Measurements from ENCODE around the gene SCGN. TPM values are rescaled to one million over a fixed set of nuclear protein-coding genes. Genes with fewer than 3 reads are reported as not detected.
A peak's percentile ranks its signal among the peaks of the same experiment; 100 is the strongest.

The SCGN gene
- total and polyA plus RNA-seq, 2 donors, result 0.90 to 2.1 TPM

GRCh38 chr6:25617997-25618396 is 34.0 kb upstream of the SCGN start:
- WGBS, result over 99% methylated on average over 2 of the region's 2 CpGs
- no peaks in the 10 kb centered on the region for H3K36me3 ChIP-seq (ENCODE audit: control insufficient read depth in 2 of 2, insufficient read depth in 2 of 2, low read length in 1 of 2)
- no peaks in the 10 kb centered on the region for H3K4me1 ChIP-seq (ENCODE audit: control insufficient read depth in 2 of 2, insufficient read depth in 2 of 2, low read length in 2 of 2)
- DNase-seq (ENCODE audit: low read depth in 6 of 9, low spot score in 9 of 9), result no peak
- H3K27me3 ChIP-seq (ENCODE audit: control insufficient read depth in 2 of 2, insufficient read depth in 1 of 2, low read length in 1 of 2), result no peaks in the 10 kb centered on the region
- H3K27ac ChIP-seq (ENCODE audit: low read depth in 1 of 2, low read length in 1 of 2), result no peak overlapping the region
- H3K4me3 ChIP-seq (ENCODE audit: low read length in 2 of 2), result no peak overlapping the region
- H3K9me3 ChIP-seq (ENCODE audit: control insufficient read depth in 2 of 2, insufficient read depth in 1 of 2, low read length in 1 of 2), result no peaks in the 10 kb centered on the region

- no peak overlapping the region for H3K4me3 ChIP-seq (ENCODE audit: low read length in 2 of 2)
- 79% methylated on average over 4 of the region's 4 CpGs for WGBS
- DNase-seq (ENCODE audit: low read depth in 6 of 9, low spot score in 9 of 9), result no peak
- no peaks in the 10 kb centered on the region for H3K9me3 ChIP-seq (ENCODE audit: control insufficient read depth in 2 of 2, insufficient read depth in 1 of 2, low read length in 1 of 2)
- H3K36me3 ChIP-seq (ENCODE audit: control insufficient read depth in 2 of 2, insufficient read depth in 2 of 2, low read length in 1 of 2), result no peaks in the 10 kb centered on the region
- no peak overlapping the region for H3K27ac ChIP-seq (ENCODE audit: low read depth in 1 of 2, low read length in 1 of 2)
- no peaks in the 10 kb centered on the region for H3K4me1 ChIP-seq (ENCODE audit: control insufficient read depth in 2 of 2, insufficient read depth in 2 of 2, low read length in 2 of 2)
- no peaks in the 10 kb centered on the region for H3K27me3 ChIP-seq (ENCODE audit: control insufficient read depth in 2 of 2, insufficient read depth in 1 of 2, low read length in 1 of 2)
These were observed 32.8 kb upstream of the SCGN start for GRCh38 chr6:25619217-25619616.

GRCh38 chr6:25620391-25620790 is 31.6 kb upstream of the SCGN start:
- no peak for DNase-seq (ENCODE audit: low read depth in 6 of 9, low spot score in 9 of 9)
- Histone ChIP-seq H3K27ac (ENCODE audit: low read depth in 1 of 2, low read length in 1 of 2) (no peak overlapping the region), H3K4me3 (ENCODE audit: low read length in 2 of 2) (no peak overlapping the region), H3K36me3 (ENCODE audit: control insufficient read depth in 2 of 2, insufficient read depth in 2 of 2, low read length in 1 of 2) (no peaks in the 10 kb centered on the region), H3K4me1 (ENCODE audit: control insufficient read depth in 2 of 2, insufficient read depth in 2 of 2, low read length in 2 of 2) (no peaks in the 10 kb centered on the region), H3K9me3 (ENCODE audit: control insufficient read depth in 2 of 2, insufficient read depth in 1 of 2, low read length in 1 of 2) (no peaks in the 10 kb centered on the region), H3K27me3 (ENCODE audit: control insufficient read depth in 2 of 2, insufficient read depth in 1 of 2, low read length in 1 of 2) (no peaks in the 10 kb centered on the region)
- 95% methylated on average over 2 of the region's 2 CpGs for WGBS

GRCh38 chr6:25623065-25623464 is 28.9 kb upstream of the SCGN start:
- H3K27me3 ChIP-seq (ENCODE audit: control insufficient read depth in 2 of 2, insufficient read depth in 1 of 2, low read length in 1 of 2), result no peaks in the 10 kb centered on the region
- WGBS, result 94% methylated on average over 1 of the region's 1 CpG
- no peak overlapping the region for H3K27ac ChIP-seq (ENCODE audit: low read depth in 1 of 2, low read length in 1 of 2)
- H3K4me3 ChIP-seq (ENCODE audit: low read length in 2 of 2), result no peak overlapping the region
- no peaks in the 10 kb centered on the region for H3K4me1 ChIP-seq (ENCODE audit: control insufficient read depth in 2 of 2, insufficient read depth in 2 of 2, low read length in 2 of 2)
- DNase-seq (ENCODE audit: low read depth in 6 of 9, low spot score in 9 of 9), result no peak
- no peaks in the 10 kb centered on the region for H3K36me3 ChIP-seq (ENCODE audit: control insufficient read depth in 2 of 2, insufficient read depth in 2 of 2, low read length in 1 of 2)
- H3K9me3 ChIP-seq (ENCODE audit: control insufficient read depth in 2 of 2, insufficient read depth in 1 of 2, low read length in 1 of 2), result no peaks in the 10 kb centered on the region

- Histone ChIP-seq H3K27ac (ENCODE audit: low read depth in 1 of 2, low read length in 1 of 2) (no peak overlapping the region), H3K9me3 (ENCODE audit: control insufficient read depth in 2 of 2, insufficient read depth in 1 of 2, low read length in 1 of 2) (no peaks in the 10 kb centered on the region), H3K4me3 (ENCODE audit: low read length in 2 of 2) (no peak overlapping the region), H3K27me3 (ENCODE audit: control insufficient read depth in 2 of 2, insufficient read depth in 1 of 2, low read length in 1 of 2) (no peaks in the 10 kb centered on the region), H3K4me1 (ENCODE audit: control insufficient read depth in 2 of 2, insufficient read depth in 2 of 2, low read length in 2 of 2) (no peaks in the 10 kb centered on the region), H3K36me3 (ENCODE audit: control insufficient read depth in 2 of 2, insufficient read depth in 2 of 2, low read length in 1 of 2) (no peaks in the 10 kb centered on the region)
- WGBS, result 58% methylated on average over 1 of the region's 1 CpG
- peak in 1 of 9 donors; percentile 31 for DNase-seq (ENCODE audit: low read depth in 6 of 9, low spot score in 9 of 9)
These were observed 28.1 kb upstream of the SCGN start for GRCh38 chr6:25623879-25624278.

- WGBS, result 90% methylated on average over 3 of the region's 3 CpGs
These were observed 25.0 kb upstream of the SCGN start for GRCh38 chr6:25627001-25627400.

GRCh38 chr6:25628471-25629197 is 23.4 kb upstream of the SCGN start:
- Histone ChIP-seq H3K9me3 (ENCODE audit: control insufficient read depth in 2 of 2, insufficient read depth in 1 of 2, low read length in 1 of 2) (no peaks in the 10 kb centered on the region), H3K36me3 (ENCODE audit: control insufficient read depth in 2 of 2, insufficient read depth in 2 of 2, low read length in 1 of 2) (no peaks in the 10 kb centered on the region), H3K27me3 (ENCODE audit: control insufficient read depth in 2 of 2, insufficient read depth in 1 of 2, low read length in 1 of 2) (peaks cover 0 to 3% of the 10 kb centered on the region in 2 donors), H3K4me3 (ENCODE audit: low read length in 2 of 2) (no peak overlapping the region), H3K27ac (ENCODE audit: low read depth in 1 of 2, low read length in 1 of 2) (no peak overlapping the region), H3K4me1 (ENCODE audit: control insufficient read depth in 2 of 2, insufficient read depth in 2 of 2, low read length in 2 of 2) (no peaks in the 10 kb centered on the region)
- WGBS, result 96% methylated on average over 4 of the region's 4 CpGs
- DNase-seq (ENCODE audit: low read depth in 6 of 9, low spot score in 9 of 9), result no peak

More at GRCh38 chr6:25627001-25627400, 25.0 kb upstream of the SCGN start:
- Histone ChIP-seq H3K4me3 (ENCODE audit: low read length in 2 of 2) (no peak overlapping the region), H3K27me3 (ENCODE audit: control insufficient read depth in 2 of 2, insufficient read depth in 1 of 2, low read length in 1 of 2) (peaks cover 0 to 3% of the 10 kb centered on the region in 2 donors), H3K4me1 (ENCODE audit: control insufficient read depth in 2 of 2, insufficient read depth in 2 of 2, low read length in 2 of 2) (no peaks in the 10 kb centered on the region), H3K36me3 (ENCODE audit: control insufficient read depth in 2 of 2, insufficient read depth in 2 of 2, low read length in 1 of 2) (no peaks in the 10 kb centered on the region), H3K9me3 (ENCODE audit: control insufficient read depth in 2 of 2, insufficient read depth in 1 of 2, low read length in 1 of 2) (no peaks in the 10 kb centered on the region), H3K27ac (ENCODE audit: low read depth in 1 of 2, low read length in 1 of 2) (no peak overlapping the region)
- DNase-seq (ENCODE audit: low read depth in 6 of 9, low spot score in 9 of 9), result no peak

- WGBS, result 98% methylated on average over 4 of the region's 4 CpGs
- no peak overlapping the region for H3K4me3 ChIP-seq (ENCODE audit: low read length in 2 of 2)
- H3K9me3 ChIP-seq (ENCODE audit: control insufficient read depth in 2 of 2, insufficient read depth in 1 of 2, low read length in 1 of 2), result no peaks in the 10 kb centered on the region
- no peak for DNase-seq (ENCODE audit: low read depth in 6 of 9, low spot score in 9 of 9)
- no peak overlapping the region for H3K27ac ChIP-seq (ENCODE audit: low read depth in 1 of 2, low read length in 1 of 2)
- no peaks in the 10 kb centered on the region for H3K36me3 ChIP-seq (ENCODE audit: control insufficient read depth in 2 of 2, insufficient read depth in 2 of 2, low read length in 1 of 2)
- no peaks in the 10 kb centered on the region for H3K4me1 ChIP-seq (ENCODE audit: control insufficient read depth in 2 of 2, insufficient read depth in 2 of 2, low read length in 2 of 2)
- peaks cover 0 to 3% of the 10 kb centered on the region in 2 donors for H3K27me3 ChIP-seq (ENCODE audit: control insufficient read depth in 2 of 2, insufficient read depth in 1 of 2, low read length in 1 of 2)
These were observed 22.8 kb upstream of the SCGN start for GRCh38 chr6:25629198-25629576.

GRCh38 chr6:25630508-25631278 is 21.3 kb upstream of the SCGN start:
- no peak for DNase-seq (ENCODE audit: low read depth in 6 of 9, low spot score in 9 of 9)
- H3K36me3 ChIP-seq (ENCODE audit: control insufficient read depth in 2 of 2, insufficient read depth in 2 of 2, low read length in 1 of 2), result no peaks in the 10 kb centered on the region
- H3K27ac ChIP-seq (ENCODE audit: low read depth in 1 of 2, low read length in 1 of 2), result no peak overlapping the region
- H3K4me1 ChIP-seq (ENCODE audit: control insufficient read depth in 2 of 2, insufficient read depth in 2 of 2, low read length in 2 of 2), result no peaks in the 10 kb centered on the region
- H3K27me3 ChIP-seq (ENCODE audit: control insufficient read depth in 2 of 2, insufficient read depth in 1 of 2, low read length in 1 of 2), result peaks cover 0 to 4% of the 10 kb centered on the region in 2 donors
- no peaks in the 10 kb centered on the region for H3K9me3 ChIP-seq (ENCODE audit: control insufficient read depth in 2 of 2, insufficient read depth in 1 of 2, low read length in 1 of 2)
- 83% methylated on average over 4 of the region's 4 CpGs for WGBS
- H3K4me3 ChIP-seq (ENCODE audit: low read length in 2 of 2), result no peak overlapping the region

Data from thymus (tissue), 11 donors.